Gastrocnemius medialis (tissue), 4 donors: ENCODE results near the gene CTR9. TPM values are rescaled to one million over a fixed set of nuclear protein-coding genes. Genes with fewer than 3 reads are reported as not detected.
"Not testable (repeated sequence)": the region's sequence is repeated elsewhere in the genome, so short reads cannot be mapped to it uniquely, and the experiment has no call there.

Source experiments
- ATAC-seq, 2 donors: fragments of 150-250 bp; one replicate each; pipeline ENCODE4 v1.9.1; 2016
- DNase-seq, 2 donors: peaks; one replicate each; pipeline ENCODE4 v3.0.0-alpha.2; 2019
- H3K27ac ChIP-seq, 4 donors: fragments of 200-600 bp; sonication (generic); 1 replicate in 1 of 4; 2 replicates in 3 of 4; pipeline ENCODE4 v1.5.1; 2016 to 2018; ENCODE audit warnings: mild to moderate bottlenecking in 2 of 4, moderate library complexity in 1 of 4
- H3K27me3 ChIP-seq, 3 donors: fragments of 200-600 bp; sonication (generic) in 2 of 3; 1 replicate in 1 of 3; 2 replicates in 2 of 3; pipeline versions ENCODE4 v1.5.1 to v1.6.0; 2016 to 2019; ENCODE audit warnings: mild to moderate bottlenecking in 1 of 3, moderate library complexity in 1 of 3
- H3K36me3 ChIP-seq, 2 donors: fragments of 200-600 bp; sonication (generic) in 1 of 2; one replicate each; pipeline ENCODE4 v1.5.1; 2017 to 2018
- H3K4me1 ChIP-seq, 2 donors: fragments of 200-600 bp; sonication (generic) in 1 of 2; one replicate each; pipeline ENCODE4 v1.5.1; 2016 to 2017; ENCODE audit warnings: mild to moderate bottlenecking in 2 of 2
- H3K4me3 ChIP-seq, 4 donors: fragments of 200-600 bp; sonication (generic) in 3 of 4; 1 replicate in 1 of 4; 2 replicates in 3 of 4; pipeline ENCODE4 v1.5.1; 2016 to 2019; ENCODE audit warnings: mild to moderate bottlenecking in 2 of 4
- H3K9me3 ChIP-seq, 3 donors: fragments of 200-600 bp; sonication (generic) in 2 of 3; 1 replicate in 1 of 3; 2 replicates in 2 of 3; pipeline ENCODE4 v1.5.1; 2016 to 2019
- CTCF ChIP-seq, 5 experiments: fragments of 450-650 bp in 3 of 5; fragments of 200-600 bp in 2 of 5; sonication (generic) in 2 of 5; IDR thresholded peaks in 4 of 5; conservative IDR thresholded peaks in 1 of 5; 1 replicate in 4 of 5; 2 replicates in 1 of 5; pipeline ENCODE4 v1.5.1; 2016 to 2019; ENCODE audit warnings: antibody characterized with exemption in 5 of 5, mild to moderate bottlenecking in 3 of 5, moderate library complexity in 3 of 5
- POLR2A ChIP-seq, 2 donors: fragments of 450-650 bp; IDR thresholded peaks; one replicate each; pipeline ENCODE4 v1.6.1; 2017; ENCODE audit warnings: antibody characterized with exemption in 2 of 2, mild to moderate bottlenecking in 2 of 2, moderate library complexity in 2 of 2
- in situ Hi-C, 4 donors: fragments of 200-750 bp; cut with MboI; loops; one replicate each; pipeline versions ENCODE4 v1.15.0 to v1.8.0; 2017; ENCODE audit warnings: low sequenced_read_pairs in 4 of 4
- intact Hi-C: fragments of 100-400 bp; cut with DNase I; formaldehyde crosslinking; loops from one replicate; pipeline ENCODE4 v1.15.1; 2023; ENCODE audit warnings: low total_unique reads
- total RNA-seq, 4 donors: library from RNA; depleted of rRNA; stranded (reverse); fragments of >200 nt; gene quantifications; one replicate each; pipeline versions ENCODE4 v1.1.0 to v1.2.3, GENCODE V29; 2016

CTR9 gene
- total RNA-seq, 4 donors from 2014 or later = 18.3 to 22.2 (median 20.4) TPM

GRCh38 chr11:10809373-10810160 is 58.5 kb downstream of the CTR9 start:
- ATAC-seq = peak; percentile 30 to 37
- no peak for TF ChIP-seq POLR2A (IDR thresholded peaks at IDR 0.05)
- no peak for TF ChIP-seq CTCF (IDR thresholded peaks at IDR 0.05 in 4 of 5, conservative IDR thresholded peaks at IDR 0.05 in 1 of 5)
- intact Hi-C loops (loop anchor here (2.0 to 5.0 kb wide), 3 partner anchors 57 to 1033 kb away; partner anchors contain the start of gene CTR9), in situ Hi-C loops (loop anchor here in 2 of 4 donors (5.0 to 25.0 kb wide), 3 partner anchors 38 to 328 kb away; partner anchors contain the start of gene ZBED5 (in 1 of the 2))
- Histone ChIP-seq H3K36me3 (peaks cover 4 to 26% of the 10 kb centered on the region in 2 donors), H3K4me3 (peak overlapping the region; percentile 77 to 97 (median 85)), H3K27ac (peak overlapping the region; percentile 94 to 99 (median 97)), H3K27me3 (no peaks in the 10 kb centered on the region), H3K4me1 (peaks cover 26 to 28% of the 10 kb centered on the region in 2 donors), H3K9me3 (no peaks in the 10 kb centered on the region)
- DNase-seq = no peak

GRCh38 chr11:10813945-10814344 is 62.9 kb downstream of the CTR9 start:
- ATAC-seq (no peak), DNase-seq (no peak)
- Histone ChIP-seq H3K27me3 (no peaks in the 10 kb centered on the region), H3K4me3 (no peak overlapping the region), H3K4me1 (no peaks in the 10 kb centered on the region), H3K9me3 (no peaks in the 10 kb centered on the region), H3K36me3 (no peaks in the 10 kb centered on the region), H3K27ac (no peak overlapping the region)
- TF ChIP-seq POLR2A (IDR thresholded peaks at IDR 0.05) (no peak), CTCF (IDR thresholded peaks at IDR 0.05 in 4 of 5, conservative IDR thresholded peaks at IDR 0.05 in 1 of 5) (no peak)
- in situ Hi-C loops = loop anchor here in 1 of 4 donors (5.0 to 25.0 kb wide), 2 partner anchors 33 to 323 kb away; no protein-coding TSS in a partner anchor
- intact Hi-C loops = no loop called here

- Histone ChIP-seq H3K9me3 (no peaks in the 10 kb centered on the region), H3K36me3 (no peaks in the 10 kb centered on the region), H3K4me3 (no peak overlapping the region), H3K27me3 (no peaks in the 10 kb centered on the region), H3K27ac (no peak overlapping the region), H3K4me1 (no peaks in the 10 kb centered on the region)
- ATAC-seq (no peak), DNase-seq (no peak)
- intact Hi-C loops = no loop called here
- no peak for TF ChIP-seq POLR2A (IDR thresholded peaks at IDR 0.05)
- no peak for TF ChIP-seq CTCF (IDR thresholded peaks at IDR 0.05 in 4 of 5, conservative IDR thresholded peaks at IDR 0.05 in 1 of 5)
- in situ Hi-C loops = loop anchor here in 1 of 4 donors (25.0 kb wide), 1 partner anchor 319 kb away; no protein-coding TSS in a partner anchor
Measured at GRCh38 chr11:10818594-10818993, 67.5 kb downstream of the CTR9 start.

- H3K4me3 ChIP-seq, H3K36me3 ChIP-seq, DNase-seq, H3K27ac ChIP-seq, H3K27me3 ChIP-seq, H3K9me3 ChIP-seq, H3K4me1 ChIP-seq, intact Hi-C loops, ATAC-seq: not testable (repeated sequence)
- in situ Hi-C loops = loop anchor here in 1 of 4 donors (25.0 kb wide), 1 partner anchor 315 kb away; no protein-coding TSS in a partner anchor
Measured at GRCh38 chr11:10822491-10822890, 71.4 kb downstream of the CTR9 start.

GRCh38 chr11:10823152-10823579 is 72.1 kb downstream of the CTR9 start:
- ATAC-seq (no peak), DNase-seq (no peak)
- TF ChIP-seq CTCF (IDR thresholded peaks at IDR 0.05 in 4 of 5, conservative IDR thresholded peaks at IDR 0.05 in 1 of 5) = no peak
- TF ChIP-seq POLR2A (IDR thresholded peaks at IDR 0.05) = no peak
- Histone ChIP-seq H3K27ac (no peak overlapping the region), H3K4me1 (no peaks in the 10 kb centered on the region), H3K4me3 (no peak overlapping the region), H3K36me3 (peaks cover 0 to 4% of the 10 kb centered on the region in 2 donors), H3K27me3 (no peaks in the 10 kb centered on the region), H3K9me3 (no peaks in the 10 kb centered on the region)
- in situ Hi-C loops (loop anchor here in 1 of 4 donors (25.0 kb wide), 1 partner anchor 314 kb away; no protein-coding TSS in a partner anchor), intact Hi-C loops (no loop called here)
